ENCODE results near the gene YEATS4. TPM values are rescaled to one million over a fixed set of nuclear protein-coding genes. Genes with fewer than 3 reads are reported as not detected.

YEATS4 gene
- total RNA-seq, 1 experiment from 2014 or later, result 42.6 TPM

GRCh38 chr12:69354172-69354555 is 5.4 kb upstream of the YEATS4 start:
- H3K9me3 Mint-ChIP-seq (ENCODE audit: unreplicated experiment), result no peaks in the 10 kb centered on the region
- H3K4me3 Mint-ChIP-seq (ENCODE audit: unreplicated experiment), result no peak overlapping the region
- BruUV-seq (replicated peaks), result no TSS peak
- Histone ChIP-seq H3K9me3 (no peaks in the 10 kb centered on the region), H3K4me1 (peaks cover 17% of the 10 kb centered on the region), H3K27me3 (replicated peaks; ENCODE audit: control insufficient read depth, insufficient read depth, low read length) (no peaks in the 10 kb centered on the region), H3K4me3 (ENCODE audit: low read depth, low read length) (no peak overlapping the region), H3K36me3 (ENCODE audit: control insufficient read depth, insufficient read depth, low read length) (no peaks in the 10 kb centered on the region)
- DNase-seq, result no peak
- H3K27ac Mint-ChIP-seq (ENCODE audit: unreplicated experiment), result peak overlapping the region; percentile 17
- peaks cover 30% of the 10 kb centered on the region for H3K4me1 Mint-ChIP-seq (ENCODE audit: low read depth, unreplicated experiment)
- POLR2A ChIA-PET, result no interaction called here
- CTCF ChIA-PET, result no interaction called here
- no peaks in the 10 kb centered on the region for H3K27me3 Mint-ChIP-seq (ENCODE audit: insufficient read depth, unreplicated experiment)
- intact Hi-C loops (cut with micrococcal nuclease; ENCODE audit: unreplicated experiment), result loop anchor here (10.0 kb wide), 1 partner anchor 521 kb away; no protein-coding TSS in a partner anchor
- H3K36me3 Mint-ChIP-seq (ENCODE audit: insufficient read depth, unreplicated experiment), result peaks cover 8% of the 10 kb centered on the region
- no peak for TF ChIP-seq CTCF (IDR thresholded peaks at IDR 0.05; ENCODE audit: insufficient read depth in 1 of 2, low read depth in 1 of 2, low read length in 1 of 2, severe bottlenecking in 1 of 2, unreplicated experiment in 1 of 2)

- H3K36me3 Mint-ChIP-seq (ENCODE audit: insufficient read depth, unreplicated experiment), result peaks cover 13% of the 10 kb centered on the region
- no peak overlapping the region for H3K4me3 Mint-ChIP-seq (ENCODE audit: unreplicated experiment)
- BruUV-seq (replicated peaks), result no TSS peak
- no peak for TF ChIP-seq CTCF (IDR thresholded peaks at IDR 0.05; ENCODE audit: insufficient read depth in 1 of 2, low read depth in 1 of 2, low read length in 1 of 2, severe bottlenecking in 1 of 2, unreplicated experiment in 1 of 2)
- H3K27me3 ChIP-seq (replicated peaks; ENCODE audit: control insufficient read depth, insufficient read depth, low read length), result no peaks in the 10 kb centered on the region
- no peaks in the 10 kb centered on the region for H3K9me3 ChIP-seq
- no peaks in the 10 kb centered on the region for H3K36me3 ChIP-seq (ENCODE audit: control insufficient read depth, insufficient read depth, low read length)
- H3K9me3 Mint-ChIP-seq (ENCODE audit: unreplicated experiment), result no peaks in the 10 kb centered on the region
- intact Hi-C loops (cut with micrococcal nuclease; ENCODE audit: unreplicated experiment), result loop anchor here (5.0 to 10.0 kb wide), 2 partner anchors 118 to 520 kb away; partner anchors contain the start of gene FRS2
- no peak for DNase-seq
- peaks cover 35% of the 10 kb centered on the region for H3K4me1 Mint-ChIP-seq (ENCODE audit: low read depth, unreplicated experiment)
- ChIA-PET CTCF (no interaction called here), POLR2A (no interaction called here)
- no peaks in the 10 kb centered on the region for H3K27me3 Mint-ChIP-seq (ENCODE audit: insufficient read depth, unreplicated experiment)
- H3K4me3 ChIP-seq (ENCODE audit: low read depth, low read length), result no peak overlapping the region
- peaks cover 19% of the 10 kb centered on the region for H3K4me1 ChIP-seq
- H3K27ac Mint-ChIP-seq (ENCODE audit: unreplicated experiment), result peak overlapping the region; percentile 17
Observed at GRCh38 chr12:69354556-69355187, 4.9 kb upstream of the YEATS4 start.

GRCh38 chr12:69355363-69356028 is 4.0 kb upstream of the YEATS4 start:
- TF ChIP-seq CTCF (IDR thresholded peaks at IDR 0.05; ENCODE audit: insufficient read depth in 1 of 2, low read depth in 1 of 2, low read length in 1 of 2, severe bottlenecking in 1 of 2, unreplicated experiment in 1 of 2), result no peak
- ChIA-PET CTCF (no interaction called here), POLR2A (no interaction called here)
- no peaks in the 10 kb centered on the region for H3K9me3 Mint-ChIP-seq (ENCODE audit: unreplicated experiment)
- H3K36me3 Mint-ChIP-seq (ENCODE audit: insufficient read depth, unreplicated experiment), result peaks cover 21% of the 10 kb centered on the region
- DNase-seq, result no peak
- H3K9me3 ChIP-seq, result no peaks in the 10 kb centered on the region
- H3K4me1 Mint-ChIP-seq (ENCODE audit: low read depth, unreplicated experiment), result peaks cover 36% of the 10 kb centered on the region
- peaks cover 19% of the 10 kb centered on the region for H3K4me1 ChIP-seq
- intact Hi-C loops (cut with micrococcal nuclease; ENCODE audit: unreplicated experiment), result loop anchor here (5.0 to 10.0 kb wide), 2 partner anchors 117 to 519 kb away; partner anchors contain the start of gene FRS2
- no TSS peak for BruUV-seq (replicated peaks)
- no peaks in the 10 kb centered on the region for H3K27me3 Mint-ChIP-seq (ENCODE audit: insufficient read depth, unreplicated experiment)
- no peak overlapping the region for H3K27ac Mint-ChIP-seq (ENCODE audit: unreplicated experiment)
- H3K36me3 ChIP-seq (ENCODE audit: control insufficient read depth, insufficient read depth, low read length), result no peaks in the 10 kb centered on the region
- no peak overlapping the region for H3K4me3 ChIP-seq (ENCODE audit: low read depth, low read length)
- no peak overlapping the region for H3K4me3 Mint-ChIP-seq (ENCODE audit: unreplicated experiment)
- H3K27me3 ChIP-seq (replicated peaks; ENCODE audit: control insufficient read depth, insufficient read depth, low read length), result no peaks in the 10 kb centered on the region

Measured in Caco-2 (cell line).